ENCODE data around the gene BEX3. TPM values are rescaled to one million over a fixed set of nuclear protein-coding genes. Genes with fewer than 3 reads are reported as not detected.

BEX3 gene
- total and polyA plus RNA-seq, 2 experiments from 2014 or later = 427 to 714 TPM

GRCh38 chrX:103378990-103379389 lies 2.7 kb downstream of the BEX3 start (continued):
- TF ChIP-seq ZNF462 (CRISPR knock-in tag; IDR thresholded peaks at IDR 0.05) (no peak), EZH2phosphoT487 (IDR thresholded peaks at IDR 0.05; ENCODE audit: unreplicated experiment) (no peak), ZNF114 (CRISPR knock-in tag; IDR thresholded peaks at IDR 0.05) (no peak)

GRCh38 chrX:103382877-103383276 lies 6.5 kb downstream of the BEX3 start:
- Histone ChIP-seq H3K27ac (ENCODE audit: low read depth) (no peak overlapping the region), H2AFZ (no peak overlapping the region), H4K20me1 (replicated peaks; ENCODE audit: insufficient read depth) (no peaks in the 10 kb centered on the region), H3K36me3 (ENCODE audit: insufficient read depth) (peaks cover 5% of the 10 kb centered on the region; the same call in 1 of the 2 replicates), H3K4me1 (ENCODE audit: insufficient read depth) (peaks cover 2% of the 10 kb centered on the region; the same call in 1 of the 2 replicates), H3K9me2 (ENCODE audit: insufficient read depth) (no peaks in the 10 kb centered on the region), H3K27me3 (ENCODE audit: insufficient read depth) (no peaks in the 10 kb centered on the region), H3K4me2 (no peak overlapping the region), H3F3A (replicated peaks; ENCODE audit: low read depth) (no peaks in the 10 kb centered on the region), H3K4me3 (no peak overlapping the region), H3K79me2 (replicated peaks; ENCODE audit: insufficient read depth) (peaks cover 3% of the 10 kb centered on the region; the same call in 1 of the 2 replicates)
- Mint-ChIP-seq H3K9me3 (no peaks in the 10 kb centered on the region), H3K4me1 (peaks cover 5% of the 10 kb centered on the region; the same call in 2 of the 3 replicates), H3K4me3 (no peak overlapping the region), H3K36me3 (ENCODE audit: low read depth) (peaks cover 25% of the 10 kb centered on the region), H3K27ac (no peak overlapping the region), H3K27me3 (ENCODE audit: insufficient read depth, low read depth, poor library complexity) (no peaks in the 10 kb centered on the region)
- no peak for ATAC-seq
- TF ChIP-seq POLR2AphosphoS5 (IDR thresholded peaks at IDR 0.05; ENCODE audit: low read depth) (no peak), REST (IDR thresholded peaks at IDR 0.05; ENCODE audit: unreplicated experiment) (no peak), CTCF (conservative IDR thresholded peaks at IDR 0.05; ENCODE audit: low read depth in 2 of 2) (no peak), ZNF331 (CRISPR knock-in tag; IDR thresholded peaks at IDR 0.05; ENCODE audit: low read depth) (no peak), EZH2 (IDR thresholded peaks at IDR 0.05; ENCODE audit: low read depth, unreplicated experiment) (no peak), EZH2phosphoT487 (IDR thresholded peaks at IDR 0.05; ENCODE audit: unreplicated experiment) (no peak)
- DNase-seq (ENCODE audit: low spot score) = no peak

All from GM23338 (cell line).